Endothelial cell of umbilical vein (primary cell): ENCODE results near the gene TPRX2. TPM values are rescaled to one million over a fixed set of nuclear protein-coding genes. Genes with fewer than 3 reads are reported as not detected.
A peak's percentile ranks its signal among the peaks of the same experiment; 100 is the strongest.
"Not testable (repeated sequence)": the region's sequence is repeated elsewhere in the genome, so short reads cannot be mapped to it uniquely, and the experiment has no call there.

ENCODE experiments used
- Bru-seq: library from RNA; stranded (reverse); fragments of 400-500 nt; gene quantifications from one replicate; lab custom pipeline; 2021; lab: Mats Ljungman, UMichigan
- BruChase-seq, 2 experiments: library from RNA; stranded (reverse); fragments of 400-500 nt; gene quantifications; one replicate each; lab custom pipeline; 2021; lab: Mats Ljungman, UMichigan
- BruUV-seq: library from RNA; stranded (reverse); fragments of 400-500 nt; replicated peaks from 2 replicates; lab custom pipeline; 2021; lab: Mats Ljungman, UMichigan
- CTCF ChIA-PET: fragments of 300-600, 350-600 bp; sonication (Branson Sonifier 250); formaldehyde crosslinking; loops from one replicate; lab custom pipeline; 2021; ENCODE audit warnings: antibody characterized with exemption, inconsistent platforms; lab: Charles Lee
- POLR2A ChIA-PET: fragments of 300-600, 350-600 bp; sonication (Branson Sonifier 250); formaldehyde crosslinking; loops from one replicate; lab custom pipeline; 2021; ENCODE audit warnings: antibody characterized with exemption, inconsistent platforms; lab: Charles Lee
- DNase-seq: peaks from one replicate; pipeline ENCODE4 v3.0.0-alpha.2; 2011; ENCODE audit warnings: low read depth, low spot score
- FAIRE-seq: peaks from 2 replicates; lab custom pipeline; 2011; peaks lifted over from hg19 to GRCh38; lab: Jason Lieb, UNC
- H2AFZ ChIP-seq: 2 replicates; pipeline ENCODE4 v1.6.0; 2012; ENCODE audit warnings: low read depth, low read length, control low read depth, inconsistent platforms
- H3K27ac ChIP-seq: 2 replicates; pipeline ENCODE4 v1.5.1; 2011; ENCODE audit warnings: low read depth, mild to moderate bottlenecking, control low read depth, low read length, moderate library complexity; ENCODE audit not compliant: insufficient read depth
- H3K27me3 ChIP-seq, 2 experiments: 2 replicates each; pipeline versions ENCODE4 v1.6.0 to v1.6.1; 2011; ENCODE audit warnings: low read length in 2 of 2, mixed read lengths in 1 of 2; ENCODE audit not compliant: control insufficient read depth in 2 of 2, insufficient read depth in 2 of 2
- H3K36me3 ChIP-seq, 2 experiments: 2 replicates in 1 of 2; 3 replicates in 1 of 2; pipeline ENCODE4 v1.5.1; 2011; ENCODE audit warnings: low read length in 2 of 2, mild to moderate bottlenecking in 1 of 2, moderate library complexity in 1 of 2; ENCODE audit not compliant: control insufficient read depth in 2 of 2, insufficient read depth in 2 of 2; ENCODE audit errors: extremely low read depth in 1 of 2
- H3K4me1 ChIP-seq: 3 replicates; pipeline ENCODE4 v1.5.1; 2011; ENCODE audit warnings: mild to moderate bottlenecking, low read length; ENCODE audit not compliant: control insufficient read depth, insufficient read depth; ENCODE audit errors: extremely low read depth
- H3K4me2 ChIP-seq: 2 replicates; pipeline ENCODE4 v1.6.1; 2011; ENCODE audit warnings: low read length, control low read depth, mixed read lengths; ENCODE audit not compliant: insufficient read depth
- H3K4me3 ChIP-seq, 3 experiments: fragments of 200-600 bp in 1 of 3; sonication (generic), shearing (Covaris generic) in 1 of 3; replicated peaks in 1 of 3; 2 replicates each; pipeline ENCODE4 v1.5.1; 2011 to 2016; ENCODE audit warnings: control low read depth in 3 of 3, low read length in 3 of 3, mild to moderate bottlenecking in 2 of 3, inconsistent platforms in 1 of 3, low read depth in 1 of 3, moderate library complexity in 1 of 3; ENCODE audit not compliant: insufficient read depth in 1 of 3
- H3K79me2 ChIP-seq: 2 replicates; pipeline ENCODE4 v1.6.0; 2012; ENCODE audit warnings: low read length, inconsistent platforms; ENCODE audit not compliant: control insufficient read depth, insufficient read depth
- H3K9ac ChIP-seq: replicated peaks from 2 replicates; pipeline ENCODE3; 2011; ENCODE audit warnings: low read length, control low read depth; ENCODE audit not compliant: insufficient read depth; ENCODE audit errors: extremely low read depth
- H3K9me1 ChIP-seq: replicated peaks from 3 replicates; pipeline ENCODE4 v1.6.0; 2011; ENCODE audit warnings: mild to moderate bottlenecking, low read length; ENCODE audit not compliant: control insufficient read depth, insufficient read depth; ENCODE audit errors: extremely low read depth
- H3K9me3 ChIP-seq: replicated peaks from 2 replicates; pipeline ENCODE4 v1.5.1; 2012; ENCODE audit warnings: low read length, inconsistent platforms; ENCODE audit not compliant: control insufficient read depth, insufficient read depth
- H4K20me1 ChIP-seq: replicated peaks from 2 replicates; pipeline ENCODE3; 2011; ENCODE audit warnings: mild to moderate bottlenecking, low read length; ENCODE audit not compliant: control insufficient read depth, insufficient read depth; ENCODE audit errors: extremely low read depth
- EZH2 ChIP-seq: IDR thresholded peaks from 2 replicates; pipeline ENCODE4 v1.6.1; 2012; ENCODE audit warnings: borderline replicate concordance, low read depth, mild to moderate bottlenecking, moderate library complexity, low read length, inconsistent platforms; ENCODE audit not compliant: severe bottlenecking
- dilution Hi-C: fragments of 300-500 bp; cut with MboI; formaldehyde crosslinking; loops from one replicate; pipeline ENCODE4 v1.15.0; 2019; ENCODE audit warnings: low sequenced_read_pairs; ENCODE audit not compliant: extremely low pct_ligation_motif_present
- intact Hi-C: fragments of 100-400 bp; cut with micrococcal nuclease; formaldehyde crosslinking; loops from one replicate; pipeline ENCODE4 v1.10.0; 2022
- long read RNA-seq: library from polyadenylated mRNA; stranded (forward); transcript quantifications from one replicate; pipeline ENCODE4 v2.0.0, GENCODE V29; 2021
- polyA minus RNA-seq, 3 experiments: library from RNA; depleted of rRNA, polyadenylated mRNA; stranded (reverse); fragments of >200 nt; gene quantifications; 1 replicate in 1 of 3; 2 replicates in 2 of 3; pipeline ENCODE4 v1.2.3, GENCODE V29; 2011
- polyA plus RNA-seq, 4 experiments: library from polyadenylated mRNA; depleted of rRNA in 3 of 4; stranded (reverse) in 3 of 4; unstranded in 1 of 4; fragments of >200 nt; gene quantifications; 2 replicates each; pipeline versions ENCODE4 v1.2.1 to v1.2.3, GENCODE V29; 2011 to 2012; ENCODE audit warnings: missing spikeins in 1 of 4
- total RNA-seq: library from RNA; stranded (reverse); gene quantifications from 2 replicates; pipeline ENCODE4 v1.2.3, GENCODE V29; 2021
- TF ChIP-seq, protein P1 (sequence below), 2 donors: IDR thresholded peaks; 1 replicate in 1 of 2; 2 replicates in 1 of 2; pipeline ENCODE4 v1.5.1; 2011; ENCODE audit warnings: low read length in 2 of 2, mild to moderate bottlenecking in 2 of 2, moderate library complexity in 2 of 2, control low read depth in 1 of 2, inconsistent platforms in 1 of 2, low read depth in 1 of 2; ENCODE audit not compliant: insufficient read depth in 1 of 2; ENCODE audit errors: extremely low read depth in 1 of 2

TPRX2 gene, protein sequence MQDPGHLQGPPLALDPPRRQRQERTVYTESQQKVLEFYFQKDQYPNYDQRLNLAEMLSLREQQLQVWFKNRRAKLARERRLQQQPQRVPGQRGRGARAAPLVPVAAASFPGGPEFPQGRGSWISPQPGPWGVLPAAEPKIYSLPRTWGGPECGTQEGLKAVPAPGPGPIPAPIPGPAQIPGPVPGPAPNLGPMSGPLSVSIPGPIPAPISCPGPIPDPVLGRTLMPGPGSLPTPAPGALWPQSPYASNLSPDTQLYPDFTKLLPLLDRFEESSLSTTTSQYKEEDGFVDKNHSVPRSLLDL
- not detected in 2 replicates for total RNA-seq
- not detected in 2 replicates for polyA plus RNA-seq
- not detected in 2 replicates for polyA plus RNA-seq (2011; cell fraction: cytosol; rRNA removed)
- not detected in 2 replicates for polyA plus RNA-seq (2011; cell fraction: nucleus; rRNA removed)
- polyA plus RNA-seq (2012), result not detected in 2 replicates
- polyA minus RNA-seq, result not detected in 2 replicates
- not detected for polyA minus RNA-seq (2011; cell fraction: cytosol; rRNA and poly(A)+ RNA removed)
- not detected in 2 replicates for polyA minus RNA-seq (2011; cell fraction: nucleus; rRNA and poly(A)+ RNA removed)
- not detected for Bru-seq, nascent RNA
- BruChase-seq, experiment 1, labeled RNA remaining after a 6-hour chase, result not detected
- not detected for BruChase-seq, experiment 2, labeled RNA remaining after a 2-hour chase
- long read RNA-seq, result 0 reads

DNA sequence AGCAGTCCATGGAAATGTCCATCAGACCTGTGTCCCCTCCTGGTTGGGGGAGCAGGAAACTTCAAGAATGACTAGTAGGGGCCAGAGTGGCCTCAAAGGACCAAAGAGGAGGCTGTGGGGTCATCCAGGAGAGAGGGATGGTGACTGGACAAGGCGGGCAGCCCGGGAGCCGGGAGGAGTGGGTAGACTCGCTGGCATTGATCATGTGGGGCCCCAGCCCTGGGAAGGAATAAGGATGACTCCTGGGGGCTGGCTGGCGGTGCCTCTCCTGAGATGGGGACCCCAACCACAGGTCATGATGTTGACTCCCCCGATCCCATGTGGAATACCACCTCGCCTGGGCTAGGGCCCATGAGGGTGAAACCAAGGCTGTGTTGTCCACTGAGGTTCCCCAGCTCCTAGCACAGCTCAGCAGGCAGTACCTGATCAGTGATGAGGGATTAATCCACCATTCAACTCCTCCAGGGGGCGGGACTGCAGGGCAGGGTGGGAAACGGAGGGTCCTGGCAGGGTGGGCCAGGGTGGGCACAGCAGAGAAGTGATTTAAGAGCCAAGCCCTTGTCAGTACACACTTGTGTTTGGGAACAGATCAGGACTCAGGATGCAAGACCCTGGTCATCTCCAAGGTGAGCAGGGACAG lies at the start of gene TPRX2:
TSS of gene TPRX2 (plus strand) at position 590 of the 640 bp plus-strand sequence. CDS start at position 602, 12 bp downstream.
- H3K27ac ChIP-seq, H2AFZ ChIP-seq, DNase-seq, dilution Hi-C loops, H3K36me3 ChIP-seq, H4K20me1 ChIP-seq, H3K4me2 ChIP-seq, H3K79me2 ChIP-seq, H3K4me3 ChIP-seq, H3K9ac ChIP-seq, POLR2A ChIA-PET, BruUV-seq, intact Hi-C loops, H3K9me1 ChIP-seq, H3K27me3 ChIP-seq, H3K4me1 ChIP-seq, FAIRE-seq, H3K9me3 ChIP-seq: not testable (repeated sequence)
- CTCF ChIA-PET, result interaction anchor here (1.4 to 2.5 kb wide), 2 partner anchors 9 to 10 kb away, joined by 6 to 20 read pairs; no protein-coding TSS in a partner anchor

DNA sequence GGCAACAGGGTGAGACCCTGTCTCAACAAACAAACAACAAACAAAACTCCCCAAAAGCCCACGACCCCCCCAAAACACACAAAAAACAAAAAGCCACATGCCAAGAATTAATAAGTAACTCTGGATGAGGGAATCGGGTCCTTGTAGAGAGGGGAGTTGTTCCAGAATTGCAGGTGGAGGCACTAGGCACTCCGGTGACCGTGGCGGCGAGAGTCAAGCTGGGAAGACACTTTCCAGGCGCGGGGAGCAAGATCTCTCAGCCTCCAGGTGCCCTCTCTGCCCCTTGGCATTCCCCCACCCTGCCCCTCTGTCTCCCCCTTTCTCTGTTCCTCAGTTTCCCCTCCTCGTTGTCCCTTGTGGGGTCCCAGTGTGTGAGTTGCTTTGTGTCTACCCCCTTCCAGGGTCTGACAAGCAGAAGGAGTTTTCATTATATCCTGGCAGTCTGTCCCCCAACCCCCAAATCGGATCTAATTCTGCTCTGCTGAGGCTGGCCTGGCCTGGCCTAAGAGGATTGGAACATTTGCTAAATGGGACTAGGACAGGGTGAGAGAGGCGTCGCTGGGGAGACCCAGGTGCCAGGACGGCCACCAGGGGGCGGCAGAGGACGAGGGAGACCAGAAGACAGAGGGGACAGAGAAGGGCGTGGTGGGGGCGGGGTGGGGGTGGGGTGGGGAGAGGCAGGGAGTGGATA lies 45.6 kb upstream of the TPRX2 start:
- FAIRE-seq (peak; percentile 68), DNase-seq (peak; percentile 35)
- intact Hi-C loops (loop anchor here (1.0 kb wide), 1 partner anchor 50 kb away; no protein-coding TSS in a partner anchor), dilution Hi-C loops (no loop called here)
- Histone ChIP-seq H3K9me3 (no peaks in the 10 kb centered on the region), H3K27ac (no peak overlapping the region), H3K9ac (no peak overlapping the region), H3K9me1 (no peaks in the 10 kb centered on the region), H4K20me1 (no peaks in the 10 kb centered on the region), H3K79me2 (no peaks in the 10 kb centered on the region), H3K4me2 (no peak overlapping the region), H3K4me3 (no peak overlapping the region), H2AFZ (no peak overlapping the region), H3K27me3 (no peaks in the 10 kb centered on the region), H3K4me1 (no peaks in the 10 kb centered on the region), H3K36me3 (no peaks in the 10 kb centered on the region)
- ChIA-PET POLR2A (no interaction called here), CTCF (interaction anchor here (1.4 kb wide), 1 partner anchor 377 kb away, joined by 3 read pairs; no protein-coding TSS in a partner anchor)
- BruUV-seq, result no TSS peak
- TF ChIP-seq, protein P1, sequence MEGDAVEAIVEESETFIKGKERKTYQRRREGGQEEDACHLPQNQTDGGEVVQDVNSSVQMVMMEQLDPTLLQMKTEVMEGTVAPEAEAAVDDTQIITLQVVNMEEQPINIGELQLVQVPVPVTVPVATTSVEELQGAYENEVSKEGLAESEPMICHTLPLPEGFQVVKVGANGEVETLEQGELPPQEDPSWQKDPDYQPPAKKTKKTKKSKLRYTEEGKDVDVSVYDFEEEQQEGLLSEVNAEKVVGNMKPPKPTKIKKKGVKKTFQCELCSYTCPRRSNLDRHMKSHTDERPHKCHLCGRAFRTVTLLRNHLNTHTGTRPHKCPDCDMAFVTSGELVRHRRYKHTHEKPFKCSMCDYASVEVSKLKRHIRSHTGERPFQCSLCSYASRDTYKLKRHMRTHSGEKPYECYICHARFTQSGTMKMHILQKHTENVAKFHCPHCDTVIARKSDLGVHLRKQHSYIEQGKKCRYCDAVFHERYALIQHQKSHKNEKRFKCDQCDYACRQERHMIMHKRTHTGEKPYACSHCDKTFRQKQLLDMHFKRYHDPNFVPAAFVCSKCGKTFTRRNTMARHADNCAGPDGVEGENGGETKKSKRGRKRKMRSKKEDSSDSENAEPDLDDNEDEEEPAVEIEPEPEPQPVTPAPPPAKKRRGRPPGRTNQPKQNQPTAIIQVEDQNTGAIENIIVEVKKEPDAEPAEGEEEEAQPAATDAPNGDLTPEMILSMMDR (IDR thresholded peaks at IDR 0.05; ENCODE audit: extremely low read depth in 1 of 2, insufficient read depth in 1 of 2, low read depth in 1 of 2, low read length in 2 of 2), result peak; percentile 32 to 73
- TF ChIP-seq EZH2, result no peak
